Activated naive CD4-positive, alpha-beta T cell (primary cell): Measurements from ENCODE around the gene RHOT2.

ENCODE experiments used
- DNase-seq, 4 experiments: peaks; one replicate each; lab custom pipeline; 2025; lab: John Stamatoyannopoulos, UW

Gene RHOT2

GRCh38 chr16:670485-671352, 2.8 kb downstream of the RHOT2 start:
- no peak for DNase-seq

GRCh38 chr16:671353-672131, 3.6 kb downstream of the RHOT2 start:
- DNase-seq = no peak

GRCh38 chr16:672371-672770, 4.4 kb downstream of the RHOT2 start:
- DNase-seq = no peak

DNA sequence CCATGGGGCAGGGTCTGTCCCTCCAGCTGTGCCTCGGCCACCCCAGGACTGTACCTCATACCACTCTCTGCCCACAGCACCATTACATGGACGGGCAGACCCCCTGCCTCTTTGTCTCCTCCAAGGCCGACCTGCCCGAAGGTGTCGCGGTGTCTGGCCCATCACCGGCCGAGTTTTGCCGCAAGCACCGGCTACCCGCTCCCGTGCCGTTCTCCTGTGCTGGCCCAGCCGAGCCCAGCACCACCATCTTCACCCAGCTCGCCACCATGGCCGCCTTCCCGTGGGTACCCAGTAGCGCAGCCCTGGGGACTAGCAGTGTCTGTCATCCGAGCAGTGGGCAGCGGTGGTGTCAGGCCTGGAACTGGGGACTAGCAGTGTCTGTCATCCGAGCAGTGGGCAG, 4.9 kb downstream of the RHOT2 start:
- DNase-seq = no peak

DNA sequence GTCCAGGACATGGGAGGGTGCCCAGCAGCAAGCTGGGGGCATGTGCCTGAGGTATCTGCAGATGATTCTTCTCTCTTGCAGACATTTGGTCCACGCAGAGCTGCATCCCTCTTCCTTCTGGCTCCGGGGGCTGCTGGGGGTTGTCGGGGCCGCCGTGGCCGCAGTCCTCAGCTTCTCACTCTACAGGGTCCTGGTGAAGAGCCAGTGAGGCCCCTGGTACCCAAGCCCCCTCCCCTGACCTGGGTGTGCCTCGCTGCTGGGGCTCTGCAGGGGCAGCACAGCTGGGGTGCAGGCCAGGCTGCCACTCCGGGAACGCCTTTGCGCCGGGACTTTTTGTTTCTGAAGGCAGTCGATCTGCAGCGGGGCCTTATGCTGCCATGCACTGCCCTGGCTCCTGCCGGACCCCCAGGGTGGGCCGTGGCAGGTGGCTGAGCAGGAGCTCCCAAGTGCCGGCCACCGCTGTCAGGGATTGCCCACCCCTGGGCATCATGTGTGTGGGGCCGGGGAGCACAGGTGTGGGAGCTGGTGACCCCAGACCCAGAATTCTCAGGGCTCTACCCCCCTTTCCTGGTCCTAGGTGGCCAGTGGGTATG, 5.6 kb downstream of the RHOT2 start:
- DNase-seq = no peak

DNA sequence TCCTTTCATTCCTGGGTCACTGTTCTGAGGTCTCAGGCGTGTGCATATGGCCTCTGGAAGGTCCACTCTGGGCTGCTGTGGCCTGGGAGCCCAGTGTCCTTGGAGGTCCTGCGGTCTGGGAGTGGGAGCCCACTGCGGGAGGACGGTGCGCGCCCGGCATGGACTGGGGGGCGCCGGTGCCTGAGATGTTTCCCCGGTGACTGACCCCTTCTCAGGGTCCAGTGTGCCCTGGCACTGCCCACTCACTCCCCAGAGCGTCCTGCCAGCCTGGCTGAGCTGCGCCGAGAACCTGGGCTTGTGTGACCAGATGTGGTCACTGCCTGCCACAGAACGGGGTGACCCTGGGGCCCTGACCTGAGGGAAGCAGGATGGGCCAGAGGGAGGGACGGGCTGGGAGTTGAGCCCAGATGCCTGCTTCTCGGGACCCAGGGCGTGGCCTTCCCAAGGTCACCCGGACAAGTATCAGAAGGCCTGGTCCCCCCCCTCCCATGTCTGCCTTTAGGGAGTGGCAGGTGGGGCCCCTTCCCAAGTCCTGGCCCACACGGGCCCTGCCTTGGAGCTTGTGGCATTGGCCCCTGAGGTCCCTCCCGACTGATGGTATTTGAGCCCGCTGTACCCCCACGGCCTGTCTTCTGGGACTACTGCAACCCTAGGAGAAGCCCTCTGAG, 6.4 kb downstream of the RHOT2 start:
- DNase-seq = no peak

- DNase-seq = no peak
These were observed 7.3 kb downstream of the RHOT2 start, which contains the start of gene RHBDL1 for GRCh38 chr16:674968-675883. Gene RHBDL1 (plus strand): TSS chr16:675671. CDS start chr16:675791, 120 bp downstream.

GRCh38 chr16:675884-676564, 8.1 kb downstream of the RHOT2 start:
- DNase-seq = no peak

DNA sequence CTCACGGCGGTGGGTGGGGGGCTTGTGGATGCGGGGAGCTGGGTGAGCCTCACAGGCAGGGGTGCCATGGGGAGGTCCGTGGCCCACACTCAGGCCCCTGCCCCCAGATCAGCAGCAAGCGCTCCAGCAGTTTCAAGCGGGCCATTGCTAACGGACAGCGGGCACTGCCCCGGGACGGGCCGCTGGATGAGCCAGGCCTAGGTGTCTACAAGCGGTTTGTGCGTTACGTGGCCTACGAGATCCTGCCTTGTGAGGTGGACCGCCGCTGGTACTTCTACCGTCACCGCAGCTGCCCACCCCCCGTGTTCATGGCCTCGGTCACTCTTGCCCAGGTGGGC, 8.6 kb downstream of the RHOT2 start:
- DNase-seq = no peak

DNA sequence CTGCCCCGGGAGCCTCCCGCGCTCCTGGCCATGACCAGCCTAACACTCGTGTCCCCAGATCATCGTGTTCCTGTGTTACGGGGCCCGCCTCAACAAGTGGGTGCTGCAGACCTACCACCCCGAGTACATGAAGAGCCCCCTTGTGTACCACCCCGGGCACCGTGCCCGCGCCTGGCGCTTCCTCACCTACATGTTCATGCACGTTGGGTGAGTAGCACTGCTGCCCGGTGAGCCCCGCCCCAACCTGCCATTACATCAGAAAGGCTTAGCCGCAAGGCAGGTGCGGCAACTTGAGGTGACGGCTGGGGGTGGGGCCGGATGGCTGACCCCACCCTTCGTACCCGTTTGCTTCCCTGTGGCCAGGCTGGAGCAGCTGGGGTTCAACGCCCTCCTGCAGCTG, 9.0 kb downstream of the RHOT2 start:
- DNase-seq = no peak

GRCh38 chr16:677316-678190, 9.6 kb downstream of the RHOT2 start:
- DNase-seq = no peak

DNA sequence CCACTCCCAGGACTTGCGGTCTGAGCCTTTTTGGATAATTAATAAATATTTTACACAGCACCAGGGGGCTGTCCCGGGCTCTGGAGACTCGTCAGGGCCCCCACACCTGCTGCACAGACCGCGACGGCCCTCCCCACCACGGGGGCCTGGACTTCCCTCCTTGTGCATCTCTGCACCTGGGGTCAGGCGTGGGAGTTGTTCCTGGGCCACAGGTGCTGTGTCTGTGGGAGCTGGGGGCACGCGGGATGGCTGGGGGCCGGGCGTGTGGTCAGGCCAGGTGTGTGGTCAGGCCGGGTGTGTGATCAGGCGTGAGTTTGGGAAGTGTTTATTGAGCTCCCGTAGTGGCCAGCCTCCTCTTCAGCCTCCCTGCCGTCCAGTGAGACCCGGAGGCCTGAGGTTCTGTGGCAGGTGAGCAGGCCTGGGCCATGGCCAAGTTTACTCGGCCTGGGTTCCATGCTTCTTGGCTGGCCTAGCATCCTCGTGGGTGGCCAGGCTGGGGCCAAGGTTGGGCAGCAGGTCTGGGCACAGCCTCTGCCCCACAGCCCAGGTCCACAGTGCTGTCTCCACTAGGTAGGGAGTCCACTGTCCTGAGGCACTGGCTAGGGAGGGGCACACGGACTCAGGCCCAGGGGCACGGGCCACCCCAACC, 10.4 kb downstream of the RHOT2 start:
- no peak for DNase-seq

GRCh38 chr16:678858-679813, 11.2 kb downstream of the RHOT2 start:
- peak in 2 of 4 experiments; percentile 46 to 62 for DNase-seq

DNA sequence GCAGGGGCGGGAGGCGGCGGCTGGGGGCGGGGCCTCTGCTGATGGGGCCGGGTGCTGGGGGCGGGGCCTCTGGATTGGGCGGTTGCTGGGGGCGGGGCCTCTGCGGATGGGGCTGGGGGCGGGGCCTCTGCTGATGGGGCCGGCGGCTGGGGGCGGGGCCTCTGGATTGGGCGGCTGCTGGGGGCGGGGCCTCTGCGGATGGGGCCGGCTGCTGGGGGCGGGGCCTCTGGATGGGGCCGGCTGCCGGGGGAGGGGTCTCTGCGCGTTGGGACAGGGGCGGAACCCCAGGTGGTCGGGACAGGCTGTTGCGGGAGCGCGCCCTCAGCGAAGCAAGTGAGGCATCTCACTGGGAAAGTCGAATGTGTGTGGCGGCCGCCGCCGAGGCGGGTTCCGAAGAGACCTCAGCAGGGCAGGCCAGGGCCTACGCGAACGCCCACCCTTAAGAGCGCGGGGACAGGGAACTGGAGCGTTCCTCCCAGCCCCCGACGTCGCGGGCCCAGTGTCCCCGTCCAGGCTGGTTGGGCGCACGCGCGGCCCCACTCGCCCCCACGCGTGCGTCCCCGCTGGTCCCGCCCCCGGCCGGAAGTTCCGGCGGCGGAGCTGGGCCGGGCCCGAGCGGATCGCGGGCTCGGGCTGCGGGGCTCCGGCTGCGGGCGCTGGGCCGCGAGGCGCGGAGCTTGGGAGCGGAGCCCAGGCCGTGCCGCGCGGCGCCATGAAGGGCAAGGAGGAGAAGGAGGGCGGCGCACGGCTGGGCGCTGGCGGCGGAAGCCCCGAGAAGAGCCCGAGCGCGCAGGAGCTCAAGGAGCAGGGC, 12.1 kb downstream of the RHOT2 start, which contains the start of gene STUB1:
Gene STUB1 (plus strand): TSS at position 597 of the 811 bp plus-strand sequence. CDS start 116 bp downstream, at position 713.
- peak; percentile 87 to 97 (median 95) for DNase-seq

- no peak for DNase-seq
These were observed 12.7 kb downstream of the RHOT2 start for GRCh38 chr16:680625-680945.

GRCh38 chr16:680967-681745, 13.2 kb downstream of the RHOT2 start:
- DNase-seq = no peak
